Small intestine (tissue), 7 donors: ENCODE results near the gene SULT4A1. TPM values are rescaled to one million over a fixed set of nuclear protein-coding genes. Genes with fewer than 3 reads are reported as not detected.
A peak's percentile ranks its signal among the peaks of the same experiment; 100 is the strongest.

ENCODE experiments used
- DNase-seq, 2 donors: peaks; one replicate each; pipeline versions ENCODE4 v3.0.0 to v3.0.0-alpha.2; 2013
- FAIRE-seq: peaks from 2 replicates; lab custom pipeline; 2012; peaks lifted over from hg19 to GRCh38; lab: Jason Lieb, UNC
- H3K27ac ChIP-seq, 3 donors: one replicate each; pipeline ENCODE4 v1.5.1; 2013; ENCODE audit warnings: low read length in 2 of 3, mild to moderate bottlenecking in 2 of 3, control low read depth in 1 of 3, inconsistent platforms in 1 of 3, low read depth in 1 of 3, moderate library complexity in 1 of 3
- H3K27me3 ChIP-seq, 3 donors: one replicate each; pipeline ENCODE4 v1.6.1; 2013; ENCODE audit warnings: low read length in 3 of 3, inconsistent platforms in 1 of 3; ENCODE audit not compliant: control insufficient read depth in 3 of 3, insufficient read depth in 3 of 3
- H3K36me3 ChIP-seq, 3 donors: one replicate each; pipeline ENCODE4 v1.6.1; 2013; ENCODE audit warnings: low read length in 3 of 3, inconsistent platforms in 1 of 3, low read depth in 1 of 3, mild to moderate bottlenecking in 1 of 3, moderate library complexity in 1 of 3; ENCODE audit not compliant: control insufficient read depth in 3 of 3, insufficient read depth in 2 of 3
- H3K4me1 ChIP-seq, 3 donors: one replicate each; pipeline ENCODE4 v1.6.1; 2013; ENCODE audit warnings: low read length in 2 of 3, inconsistent platforms in 1 of 3, low read depth in 1 of 3, mild to moderate bottlenecking in 1 of 3, moderate library complexity in 1 of 3; ENCODE audit not compliant: control insufficient read depth in 3 of 3, insufficient read depth in 2 of 3
- H3K4me3 ChIP-seq, 3 donors: one replicate each; pipeline ENCODE4 v1.5.1; 2013; ENCODE audit warnings: low read length in 3 of 3, control low read depth in 1 of 3, inconsistent platforms in 1 of 3, low read depth in 1 of 3, mild to moderate bottlenecking in 1 of 3, moderate library complexity in 1 of 3
- H3K9me3 ChIP-seq, 2 donors: one replicate each; pipeline ENCODE4 v1.6.1; 2013; ENCODE audit warnings: low read depth in 1 of 2, low read length in 1 of 2; ENCODE audit not compliant: control insufficient read depth in 2 of 2, insufficient read depth in 1 of 2
- WGBS, 3 donors: extraction: QIAGEN DNeasy Blood & Tissue Kit; methylation state at CpG; one replicate each; pipeline ENCODE4 v1.1.7; 2013; 5-methylcytosine and 5-hydroxymethylcytosine counted together
- polyA plus RNA-seq, 4 donors: library from polyadenylated mRNA; stranded (reverse) in 3 of 4; unstranded in 1 of 4; fragments of 200-250 nt in 3 of 4; fragments of 120-200 nt in 1 of 4; gene quantifications; one replicate each; pipeline versions ENCODE4 v1.2.1 to v1.2.3, GENCODE V29; 2013
- donor health status: healthy with polysubstance abuse.
- donor health status: control.
- donor health status: control.
- donor health status: Bipolar disorder and iron deficiency.
- donor health status: healthy.

SULT4A1 gene
- polyA plus RNA-seq, 4 donors = 0.53 to 60.4 (median 17.9) TPM

DNA sequence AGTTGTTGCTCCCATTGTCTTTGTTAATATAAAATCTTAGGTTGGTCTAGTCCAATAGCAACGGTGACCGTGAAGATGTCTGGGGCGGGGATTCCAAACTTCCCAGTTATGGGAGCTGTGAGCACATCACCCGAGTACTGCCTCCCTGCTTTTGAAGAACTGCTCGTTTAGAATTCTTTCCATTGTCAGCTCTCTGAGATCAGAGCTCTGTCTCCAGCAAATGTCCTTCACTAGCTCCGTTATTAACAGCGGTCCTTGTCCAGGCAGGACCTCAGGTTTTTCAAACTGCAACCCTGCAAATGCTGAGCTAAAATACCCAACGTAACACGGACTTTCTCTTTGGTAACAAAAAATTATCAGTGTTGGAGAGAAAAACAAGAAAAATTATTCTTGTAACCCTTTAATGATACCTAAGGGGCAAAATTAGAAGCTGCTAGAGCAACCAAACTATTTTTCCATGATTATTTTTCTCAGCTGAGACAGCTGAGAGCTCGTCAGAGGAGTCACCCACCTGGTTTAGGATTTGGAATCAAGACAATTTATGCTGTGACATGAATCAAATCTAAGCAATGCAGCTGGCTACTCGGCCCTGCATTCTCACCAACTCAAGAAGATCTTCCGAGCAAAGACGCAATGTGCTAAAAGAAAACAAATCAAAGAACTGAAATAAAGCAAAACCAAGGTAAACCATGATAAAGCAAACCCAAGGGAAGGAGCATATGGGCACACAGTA lies 35.1 kb downstream of the SULT4A1 start:
- Histone ChIP-seq H3K27me3 (peaks cover 0 to 2% (median 0%) of the 10 kb centered on the region in 3 donors), H3K4me1 (peaks cover 0 to 10% (median 0%) of the 10 kb centered on the region in 3 donors), H3K9me3 (no peaks in the 10 kb centered on the region), H3K4me3 (no peak overlapping the region), H3K36me3 (no peaks in the 10 kb centered on the region), H3K27ac (no peak overlapping the region)
- FAIRE-seq (no peak), DNase-seq (no peak)
- WGBS, 3 donors = 68 to 80% (median 77%) methylated on average over 13 of the region's 13 CpGs

DNA sequence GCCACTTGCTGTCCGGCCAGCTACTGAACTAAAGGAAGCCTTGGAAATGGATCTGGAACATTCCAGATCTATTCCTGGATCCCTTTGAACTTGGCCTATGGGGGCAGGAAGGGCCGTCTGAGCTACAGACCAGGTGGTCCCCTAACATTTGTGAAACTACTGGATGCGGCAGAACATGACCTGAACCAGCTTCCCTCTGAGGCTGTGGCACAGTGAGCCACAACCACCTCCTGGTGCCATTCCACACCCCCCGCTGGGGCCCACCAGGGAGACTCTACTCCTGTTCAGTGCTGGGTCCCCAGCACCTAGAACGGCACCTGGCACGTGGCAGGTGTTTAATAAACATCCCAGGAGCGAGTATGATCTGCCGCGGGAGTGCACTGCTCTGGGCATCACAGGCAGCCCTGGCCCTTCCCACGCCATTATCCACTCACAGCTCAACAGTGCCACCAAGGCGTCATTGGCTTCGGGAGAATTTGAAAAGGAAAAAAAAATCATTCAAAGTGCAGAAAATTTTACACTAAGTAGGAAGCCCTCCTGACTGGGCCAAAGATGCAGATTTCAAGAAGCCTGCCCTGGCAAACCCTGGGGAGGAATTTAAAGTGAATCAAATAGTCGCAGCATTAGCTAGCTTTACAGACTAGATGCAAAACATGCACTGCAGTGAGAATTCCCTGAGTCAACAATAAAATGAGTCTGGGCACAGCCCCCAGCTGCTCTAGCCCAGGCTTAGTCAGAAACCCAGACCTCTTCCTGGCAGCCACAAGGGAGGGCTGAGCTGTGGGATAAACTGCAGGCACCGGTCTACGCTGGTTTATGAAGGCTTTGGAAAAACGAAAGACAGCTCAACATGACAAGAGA lies 35.9 kb downstream of the SULT4A1 start:
- no peak for FAIRE-seq
- H3K4me1 ChIP-seq = peaks cover 0 to 10% (median 0%) of the 10 kb centered on the region in 3 donors
- peak in 1 of 2 donors; percentile 34 for DNase-seq
- no peaks in the 10 kb centered on the region for H3K9me3 ChIP-seq
- peaks cover 0 to 3% (median 0%) of the 10 kb centered on the region in 3 donors for H3K27me3 ChIP-seq
- H3K4me3 ChIP-seq = no peak overlapping the region
- H3K27ac ChIP-seq = peak overlapping the region in 1 of 3 donors; percentile 22
- WGBS, 3 donors = 48 to 54% (median 49%) methylated on average over 16 of the region's 16 CpGs
- no peaks in the 10 kb centered on the region for H3K36me3 ChIP-seq

- H3K4me1 ChIP-seq = peaks cover 0 to 17% (median 0%) of the 10 kb centered on the region in 3 donors
- DNase-seq = no peak
- no peak overlapping the region for H3K4me3 ChIP-seq
- no peaks in the 10 kb centered on the region for H3K36me3 ChIP-seq
- H3K27me3 ChIP-seq = peaks cover 0 to 3% (median 0%) of the 10 kb centered on the region in 3 donors
- FAIRE-seq = no peak
- H3K9me3 ChIP-seq = no peaks in the 10 kb centered on the region
- 75 to 92% (median 90%) methylated on average over 11 of the region's 11 CpGs for WGBS, 3 donors
- H3K27ac ChIP-seq = no peak overlapping the region
Measured at GRCh38 chr22:43825651-43826050, 36.7 kb downstream of the SULT4A1 start.

DNA sequence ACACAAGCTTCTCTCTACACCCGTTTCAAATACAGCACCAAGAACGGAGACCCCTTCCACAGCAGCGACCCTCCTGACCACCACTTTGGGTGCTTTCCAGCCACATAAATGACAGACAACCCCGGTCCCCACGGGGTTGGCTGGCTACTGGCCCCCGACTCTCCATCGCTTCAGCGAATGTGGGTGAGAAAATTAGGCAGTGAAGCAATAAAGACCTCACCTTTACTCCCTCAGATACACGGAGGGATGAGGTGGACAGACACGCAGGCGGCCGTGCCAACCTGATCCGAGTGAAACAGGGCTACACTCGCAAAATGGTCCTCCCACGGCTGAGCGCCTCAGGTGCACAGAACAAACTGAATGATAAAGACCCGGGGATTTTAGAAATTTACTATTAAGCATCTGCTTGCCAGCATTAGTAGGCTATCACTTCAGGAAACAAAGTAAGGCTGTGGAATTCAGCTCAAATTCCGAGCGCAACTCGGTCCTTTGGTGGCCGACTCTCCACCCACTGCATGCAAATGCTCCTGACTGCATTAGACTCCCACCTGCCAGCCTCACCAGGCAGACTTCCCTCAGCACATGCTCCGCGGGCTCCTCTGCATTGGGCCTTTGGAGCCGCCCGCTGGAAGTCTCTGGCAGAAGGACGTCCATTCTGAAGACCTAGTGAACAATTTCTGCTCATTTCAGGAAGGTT lies 37.4 kb downstream of the SULT4A1 start:
- Histone ChIP-seq H3K4me1 (peaks cover 0 to 19% (median 0%) of the 10 kb centered on the region in 3 donors), H3K27me3 (peaks cover 0 to 3% (median 0%) of the 10 kb centered on the region in 3 donors), H3K36me3 (no peaks in the 10 kb centered on the region), H3K9me3 (no peaks in the 10 kb centered on the region), H3K4me3 (no peak overlapping the region), H3K27ac (no peak overlapping the region)
- DNase-seq (no peak), FAIRE-seq (no peak)
- 87 to 89% (median 88%) methylated on average over 26 of the region's 26 CpGs for WGBS, 3 donors

DNA sequence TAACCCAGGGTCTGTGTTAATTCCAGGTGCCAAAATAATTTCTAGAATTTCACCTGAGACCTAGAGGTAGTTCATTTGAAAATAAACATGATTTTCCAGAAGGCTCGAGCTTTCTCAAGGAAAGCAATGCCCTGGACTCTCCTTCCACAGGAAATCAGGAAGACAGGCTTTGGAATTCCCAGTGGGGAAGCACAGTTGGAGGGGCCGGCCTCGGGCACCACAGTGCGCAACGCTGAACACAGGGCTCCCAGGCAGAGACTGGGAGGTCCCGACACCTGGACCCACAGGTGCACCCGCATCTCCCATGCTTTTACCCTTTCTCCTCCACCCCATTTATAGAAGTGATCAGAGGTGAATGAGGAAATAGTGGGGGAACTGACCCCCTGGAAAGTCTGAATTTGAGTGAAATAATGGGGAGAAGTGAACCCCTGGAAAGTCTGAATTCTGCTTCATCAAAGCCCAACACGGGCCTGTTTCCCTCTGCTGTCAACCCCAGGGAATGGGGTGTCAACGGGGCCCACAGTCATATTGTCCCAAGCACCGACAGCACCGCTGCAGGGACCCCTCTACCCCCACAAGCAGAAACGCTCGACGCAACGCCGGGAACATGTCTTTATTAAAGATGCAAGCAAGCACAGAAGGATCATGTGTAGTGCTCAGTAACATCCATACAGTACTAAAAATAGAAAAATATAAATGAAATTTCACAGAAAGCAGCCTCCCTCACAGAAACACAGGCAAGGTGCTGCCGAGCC lies 38.2 kb downstream of the SULT4A1 start:
- peaks cover 0 to 19% (median 0%) of the 10 kb centered on the region in 3 donors for H3K4me1 ChIP-seq
- H3K27ac ChIP-seq = no peak overlapping the region
- no peak overlapping the region for H3K4me3 ChIP-seq
- no peaks in the 10 kb centered on the region for H3K36me3 ChIP-seq
- FAIRE-seq = no peak
- H3K27me3 ChIP-seq = peaks cover 0 to 3% (median 0%) of the 10 kb centered on the region in 3 donors
- H3K9me3 ChIP-seq = no peaks in the 10 kb centered on the region
- 72 to 78% (median 74%) methylated on average over 17 of the region's 17 CpGs for WGBS, 3 donors
- no peak for DNase-seq

- no peak for FAIRE-seq
- no peak overlapping the region for H3K27ac ChIP-seq
- 26 to 64% (median 42%) methylated on average over 13 of the region's 13 CpGs for WGBS, 3 donors
- peaks cover 0 to 3% (median 0%) of the 10 kb centered on the region in 3 donors for H3K27me3 ChIP-seq
- no peaks in the 10 kb centered on the region for H3K36me3 ChIP-seq
- H3K4me1 ChIP-seq = peaks cover 0 to 19% (median 0%) of the 10 kb centered on the region in 3 donors
- no peaks in the 10 kb centered on the region for H3K9me3 ChIP-seq
- H3K4me3 ChIP-seq = no peak overlapping the region
- peak; percentile 54 to 76 for DNase-seq
Measured at GRCh38 chr22:43823353-43823908, 38.9 kb downstream of the SULT4A1 start.

- H3K27ac ChIP-seq = no peak overlapping the region
- WGBS, 3 donors = 73 to 83% (median 79%) methylated on average over 22 of the region's 22 CpGs
- no peaks in the 10 kb centered on the region for H3K9me3 ChIP-seq
- FAIRE-seq = no peak
- peaks cover 0 to 3% (median 0%) of the 10 kb centered on the region in 3 donors for H3K27me3 ChIP-seq
- no peak overlapping the region for H3K4me3 ChIP-seq
- H3K4me1 ChIP-seq = peaks cover 0 to 19% (median 0%) of the 10 kb centered on the region in 3 donors
- DNase-seq = no peak
- no peaks in the 10 kb centered on the region for H3K36me3 ChIP-seq
Measured at GRCh38 chr22:43821606-43822425, 40.5 kb downstream of the SULT4A1 start.
